Hematopoietic multipotent progenitor cell treated with erythropoietin and hydrocortisone succinate and interleukin-3 and kit ligand, for 15 days (in vitro differentiated cells): ENCODE results near the gene NRN1L.

Source experiments
- DNase-seq: peaks from one replicate; pipeline ENCODE4 v3.0.0-alpha.2; 2015; ENCODE audit warnings: low spot score

Gene NRN1L

GRCh38 chr16:67917140-67917851 is 32.6 kb downstream of the NRN1L start:
- DNase-seq = no peak

- peak; percentile 49 for DNase-seq
Observed at GRCh38 chr16:67917852-67918236, 33.2 kb downstream of the NRN1L start.

- no peak for DNase-seq
Observed at GRCh38 chr16:67919622-67920221, 35.0 kb downstream of the NRN1L start.

- no peak for DNase-seq
Observed at GRCh38 chr16:67922221-67922620, 37.5 kb downstream of the NRN1L start.

GRCh38 chr16:67922740-67923139 is 38.1 kb downstream of the NRN1L start:
- no peak for DNase-seq

- no peak for DNase-seq
Observed at GRCh38 chr16:67923414-67924116, 38.9 kb downstream of the NRN1L start.

GRCh38 chr16:67924140-67924906 is 39.6 kb downstream of the NRN1L start:
- DNase-seq = no peak

GRCh38 chr16:67926181-67926750 is 41.6 kb downstream of the NRN1L start:
- no peak for DNase-seq

- no peak for DNase-seq
Observed at GRCh38 chr16:67927131-67927941, 42.7 kb downstream of the NRN1L start.

- DNase-seq = no peak
Observed at GRCh38 chr16:67928147-67928546, 43.5 kb downstream of the NRN1L start.

- peak; percentile 80 for DNase-seq
Observed at GRCh38 chr16:67928561-67929364, 44.1 kb downstream of the NRN1L start.

GRCh38 chr16:67930191-67930590 is 45.5 kb downstream of the NRN1L start:
- no peak for DNase-seq

GRCh38 chr16:67930678-67931211 is 46.1 kb downstream of the NRN1L start:
- no peak for DNase-seq

- DNase-seq = no peak
Observed at GRCh38 chr16:67931712-67932461, 47.2 kb downstream of the NRN1L start, which contains the start of gene CTRL. Gene CTRL, minus strand, starts transcription at chr16:67931862. Its CDS starts 10 bp downstream, at chr16:67931852.

GRCh38 chr16:67932462-67932840 is 47.8 kb downstream of the NRN1L start:
- no peak for DNase-seq

- no peak for DNase-seq
Observed at GRCh38 chr16:67933805-67934204, 49.1 kb downstream of the NRN1L start.

GRCh38 chr16:67934306-67935100 is 49.8 kb downstream of the NRN1L start:
- DNase-seq = no peak

GRCh38 chr16:67935101-67935401 is 50.4 kb downstream of the NRN1L start:
- no peak for DNase-seq
